GM12878 (cell line): ENCODE results near the gene VSTM4. TPM values are rescaled to one million over a fixed set of nuclear protein-coding genes. Genes with fewer than 3 reads are reported as not detected.

Experiments
- CREB1 ChIP-seq: IDR thresholded peaks from 2 replicates; pipeline ENCODE4 v1.6.1; 2012; ENCODE audit warnings: low read depth, mild to moderate bottlenecking, inconsistent platforms
- FOXK2 ChIP-seq: fragments of 450-650 bp; IDR thresholded peaks from 2 replicates; pipeline ENCODE4 v1.6.1; 2017; ENCODE audit warnings: mild to moderate bottlenecking, moderate library complexity
- GATAD2B ChIP-seq: fragments of 450-650 bp; conservative IDR thresholded peaks from 2 replicates; pipeline ENCODE4 v1.6.1; 2017; ENCODE audit warnings: low read depth, mild to moderate bottlenecking, moderate library complexity
- HDAC6 ChIP-seq: fragments of 200-600 bp; sonication (generic); IDR thresholded peaks from one replicate; pipeline ENCODE4 v1.8.0; 2017; ENCODE audit warnings: antibody characterized with exemption; ENCODE audit not compliant: unreplicated experiment
- IKZF1 ChIP-seq: fragments of 450-650 bp; conservative IDR thresholded peaks from 2 replicates; pipeline ENCODE4 v1.6.1; 2017; ENCODE audit warnings: antibody characterized with exemption, mild to moderate bottlenecking
- IRF4 ChIP-seq: IDR thresholded peaks from 2 replicates; pipeline ENCODE4 v1.6.1; 2011; ENCODE audit warnings: low read depth, low read length
- LARP7 ChIP-seq: fragments of 450-650 bp; IDR thresholded peaks from 2 replicates; pipeline ENCODE4 v1.6.1; 2017; ENCODE audit warnings: mild to moderate bottlenecking
- NR2F1 ChIP-seq: fragments of 450-650 bp; conservative IDR thresholded peaks from 2 replicates; pipeline ENCODE4 v1.6.1; 2017; ENCODE audit warnings: mild to moderate bottlenecking
- RBBP5 ChIP-seq: fragments of 200-600 bp; sonication (generic); conservative IDR thresholded peaks from 2 replicates; pipeline ENCODE4 v1.6.1; 2016
- SMC3 ChIP-seq: IDR thresholded peaks from 2 replicates; pipeline ENCODE4 v1.6.1; 2011; ENCODE audit warnings: low read length, improper control_type of control experiment, borderline replicate concordance
- SPI1 ChIP-seq: IDR thresholded peaks from 2 replicates; pipeline ENCODE4 v1.6.1; 2011; ENCODE audit warnings: low read depth, mild to moderate bottlenecking, low read length, moderate library complexity, borderline replicate concordance; ENCODE audit not compliant: insufficient read depth
- STAT1 ChIP-seq: fragments of 450-650 bp; conservative IDR thresholded peaks from 2 replicates; pipeline ENCODE4 v1.6.1; 2014; ENCODE audit warnings: antibody characterized with exemption, mild to moderate bottlenecking
- polyA plus RNA-seq, 11 experiments: library from polyadenylated mRNA; depleted of rRNA in 4 of 11; unstranded in 6 of 11; stranded (reverse) in 5 of 11; fragments of >200 nt; fragmentation: Nextera tagmentation in 4 of 11; fragmentation: Illumina TruSeq in 1 of 11; extraction: Ambion mirVana in 4 of 11; extraction: Trizol in 1 of 11; gene quantifications; 1 replicate in 1 of 11; 2 replicates in 10 of 11; pipeline versions ENCODE4 v1.2.1 to v1.2.3, GENCODE V29; 2011 to 2016; ENCODE audit warnings: inconsistent platforms in 2 of 11, missing spikeins in 2 of 11, low read depth in 1 of 11
- total RNA-seq, 4 experiments: library from RNA; depleted of rRNA in 3 of 4; stranded (reverse); fragments of >200 nt in 3 of 4; fragmentation: Illumina TruSeq in 1 of 4; extraction: Trizol in 1 of 4; gene quantifications; 2 replicates each; pipeline versions ENCODE4 v1.2.1 to v1.2.3, GENCODE V29; 2013 to 2021
- TF ChIP-seq, protein P1 (sequence below): fragments of 450-650 bp; IDR thresholded peaks from 2 replicates; pipeline ENCODE4 v1.6.1; 2014; ENCODE audit warnings: mild to moderate bottlenecking
- TF ChIP-seq, protein P2 (sequence below): fragments of 450-650 bp; IDR thresholded peaks from 2 replicates; pipeline ENCODE4 v1.6.1; 2016; ENCODE audit warnings: mild to moderate bottlenecking, moderate library complexity, borderline replicate concordance
- TF ChIP-seq, protein P3 (sequence below): IDR thresholded peaks from 2 replicates; pipeline ENCODE4 v1.6.1; 2012; ENCODE audit warnings: low read length, inconsistent platforms
- TF ChIP-seq, protein P4 (sequence below): IDR thresholded peaks from 2 replicates; pipeline ENCODE4 v1.6.1; 2012; ENCODE audit warnings: low read depth, low read length, improper control_type of control experiment
- TF ChIP-seq, protein P5 (sequence below): IDR thresholded peaks from 2 replicates; pipeline ENCODE4 v1.6.1; 2011; ENCODE audit warnings: mild to moderate bottlenecking, low read depth, low read length, moderate library complexity; ENCODE audit not compliant: insufficient replicate concordance
- TF ChIP-seq, protein P6 (sequence below): fragments of 450-650 bp; IDR thresholded peaks from 2 replicates; pipeline ENCODE4 v1.6.1; 2018; ENCODE audit warnings: borderline replicate concordance, mild to moderate bottlenecking; ENCODE audit not compliant: partially characterized antibody

The VSTM4 gene
- total and polyA plus RNA-seq, 10 of the 15 experiments (the other 5 are each of a cell fraction or from before 2014, with no cell fraction given), result 0.01 to 0.14 (median 0.02) TPM; not detected in 7

DNA sequence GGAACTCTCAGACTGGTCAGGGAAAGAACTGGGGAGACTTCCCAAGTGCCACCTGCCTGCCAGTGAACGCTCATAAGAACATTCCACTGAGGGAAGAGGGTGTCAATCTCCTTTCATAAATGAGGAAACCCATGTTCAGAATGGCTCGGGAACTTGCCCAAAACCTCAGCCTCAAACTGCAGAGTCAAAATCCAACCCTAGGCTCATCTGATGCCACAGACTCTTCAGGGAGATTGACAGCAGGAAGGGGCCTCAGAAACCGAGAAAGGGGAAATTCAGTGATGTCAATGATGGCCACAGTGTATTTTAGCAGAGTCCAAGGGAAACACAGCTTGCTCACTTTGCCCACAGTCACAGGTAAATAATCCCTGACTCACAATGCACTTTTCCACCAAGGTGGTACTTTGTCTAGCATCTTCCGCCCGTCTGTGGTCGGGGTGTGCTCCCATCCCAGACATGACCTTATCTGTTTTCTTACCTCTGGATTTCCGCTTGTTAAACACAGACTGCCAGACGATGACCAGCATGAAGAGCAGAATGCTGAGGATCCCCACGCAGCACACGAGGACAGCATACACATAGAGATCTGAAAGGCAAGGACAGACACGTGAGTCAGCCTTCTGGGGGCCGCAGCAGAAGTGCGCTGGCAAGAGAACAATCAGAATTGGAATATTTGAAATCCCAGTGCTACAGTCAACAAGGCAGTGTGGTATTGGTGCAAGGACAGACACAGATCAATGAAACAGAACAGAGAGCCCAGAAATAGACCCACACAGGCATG, 38.4 kb downstream of the VSTM4 start (continued):
- TF ChIP-seq, protein P1, sequence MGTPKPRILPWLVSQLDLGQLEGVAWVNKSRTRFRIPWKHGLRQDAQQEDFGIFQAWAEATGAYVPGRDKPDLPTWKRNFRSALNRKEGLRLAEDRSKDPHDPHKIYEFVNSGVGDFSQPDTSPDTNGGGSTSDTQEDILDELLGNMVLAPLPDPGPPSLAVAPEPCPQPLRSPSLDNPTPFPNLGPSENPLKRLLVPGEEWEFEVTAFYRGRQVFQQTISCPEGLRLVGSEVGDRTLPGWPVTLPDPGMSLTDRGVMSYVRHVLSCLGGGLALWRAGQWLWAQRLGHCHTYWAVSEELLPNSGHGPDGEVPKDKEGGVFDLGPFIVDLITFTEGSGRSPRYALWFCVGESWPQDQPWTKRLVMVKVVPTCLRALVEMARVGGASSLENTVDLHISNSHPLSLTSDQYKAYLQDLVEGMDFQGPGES, result no peak
- TF ChIP-seq FOXK2, result no peak
- peak; percentile 19; the same call in 1 of the 2 replicates for TF ChIP-seq IRF4
- TF ChIP-seq LARP7, result no peak
- TF ChIP-seq GATAD2B, result 0 out of 2 replicates have a peak, but pooled peaks have one; percentile 43
- no peak for TF ChIP-seq SMC3
- TF ChIP-seq STAT1, result no peak
- peak; percentile 26; the same call in 1 of the 2 replicates for TF ChIP-seq CREB1
- TF ChIP-seq, protein P2, sequence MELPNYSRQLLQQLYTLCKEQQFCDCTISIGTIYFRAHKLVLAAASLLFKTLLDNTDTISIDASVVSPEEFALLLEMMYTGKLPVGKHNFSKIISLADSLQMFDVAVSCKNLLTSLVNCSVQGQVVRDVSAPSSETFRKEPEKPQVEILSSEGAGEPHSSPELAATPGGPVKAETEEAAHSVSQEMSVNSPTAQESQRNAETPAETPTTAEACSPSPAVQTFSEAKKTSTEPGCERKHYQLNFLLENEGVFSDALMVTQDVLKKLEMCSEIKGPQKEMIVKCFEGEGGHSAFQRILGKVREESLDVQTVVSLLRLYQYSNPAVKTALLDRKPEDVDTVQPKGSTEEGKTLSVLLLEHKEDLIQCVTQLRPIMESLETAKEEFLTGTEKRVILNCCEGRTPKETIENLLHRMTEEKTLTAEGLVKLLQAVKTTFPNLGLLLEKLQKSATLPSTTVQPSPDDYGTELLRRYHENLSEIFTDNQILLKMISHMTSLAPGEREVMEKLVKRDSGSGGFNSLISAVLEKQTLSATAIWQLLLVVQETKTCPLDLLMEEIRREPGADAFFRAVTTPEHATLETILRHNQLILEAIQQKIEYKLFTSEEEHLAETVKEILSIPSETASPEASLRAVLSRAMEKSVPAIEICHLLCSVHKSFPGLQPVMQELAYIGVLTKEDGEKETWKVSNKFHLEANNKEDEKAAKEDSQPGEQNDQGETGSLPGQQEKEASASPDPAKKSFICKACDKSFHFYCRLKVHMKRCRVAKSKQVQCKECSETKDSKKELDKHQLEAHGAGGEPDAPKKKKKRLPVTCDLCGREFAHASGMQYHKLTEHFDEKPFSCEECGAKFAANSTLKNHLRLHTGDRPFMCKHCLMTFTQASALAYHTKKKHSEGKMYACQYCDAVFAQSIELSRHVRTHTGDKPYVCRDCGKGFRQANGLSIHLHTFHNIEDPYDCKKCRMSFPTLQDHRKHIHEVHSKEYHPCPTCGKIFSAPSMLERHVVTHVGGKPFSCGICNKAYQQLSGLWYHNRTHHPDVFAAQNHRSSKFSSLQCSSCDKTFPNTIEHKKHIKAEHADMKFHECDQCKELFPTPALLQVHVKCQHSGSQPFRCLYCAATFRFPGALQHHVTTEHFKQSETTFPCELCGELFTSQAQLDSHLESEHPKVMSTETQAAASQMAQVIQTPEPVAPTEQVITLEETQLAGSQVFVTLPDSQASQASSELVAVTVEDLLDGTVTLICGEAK, result no peak
- TF ChIP-seq, protein P3, sequence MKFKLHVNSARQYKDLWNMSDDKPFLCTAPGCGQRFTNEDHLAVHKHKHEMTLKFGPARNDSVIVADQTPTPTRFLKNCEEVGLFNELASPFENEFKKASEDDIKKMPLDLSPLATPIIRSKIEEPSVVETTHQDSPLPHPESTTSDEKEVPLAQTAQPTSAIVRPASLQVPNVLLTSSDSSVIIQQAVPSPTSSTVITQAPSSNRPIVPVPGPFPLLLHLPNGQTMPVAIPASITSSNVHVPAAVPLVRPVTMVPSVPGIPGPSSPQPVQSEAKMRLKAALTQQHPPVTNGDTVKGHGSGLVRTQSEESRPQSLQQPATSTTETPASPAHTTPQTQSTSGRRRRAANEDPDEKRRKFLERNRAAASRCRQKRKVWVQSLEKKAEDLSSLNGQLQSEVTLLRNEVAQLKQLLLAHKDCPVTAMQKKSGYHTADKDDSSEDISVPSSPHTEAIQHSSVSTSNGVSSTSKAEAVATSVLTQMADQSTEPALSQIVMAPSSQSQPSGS, result 0 out of 2 replicates have a peak, but pooled peaks have one; percentile 32
- TF ChIP-seq RBBP5, result no peak
- TF ChIP-seq, protein P4, sequence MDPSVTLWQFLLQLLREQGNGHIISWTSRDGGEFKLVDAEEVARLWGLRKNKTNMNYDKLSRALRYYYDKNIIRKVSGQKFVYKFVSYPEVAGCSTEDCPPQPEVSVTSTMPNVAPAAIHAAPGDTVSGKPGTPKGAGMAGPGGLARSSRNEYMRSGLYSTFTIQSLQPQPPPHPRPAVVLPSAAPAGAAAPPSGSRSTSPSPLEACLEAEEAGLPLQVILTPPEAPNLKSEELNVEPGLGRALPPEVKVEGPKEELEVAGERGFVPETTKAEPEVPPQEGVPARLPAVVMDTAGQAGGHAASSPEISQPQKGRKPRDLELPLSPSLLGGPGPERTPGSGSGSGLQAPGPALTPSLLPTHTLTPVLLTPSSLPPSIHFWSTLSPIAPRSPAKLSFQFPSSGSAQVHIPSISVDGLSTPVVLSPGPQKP, result no peak
- TF ChIP-seq NR2F1, result peak; percentile 38; the same call in 1 of the 2 replicates
- TF ChIP-seq, protein P5, sequence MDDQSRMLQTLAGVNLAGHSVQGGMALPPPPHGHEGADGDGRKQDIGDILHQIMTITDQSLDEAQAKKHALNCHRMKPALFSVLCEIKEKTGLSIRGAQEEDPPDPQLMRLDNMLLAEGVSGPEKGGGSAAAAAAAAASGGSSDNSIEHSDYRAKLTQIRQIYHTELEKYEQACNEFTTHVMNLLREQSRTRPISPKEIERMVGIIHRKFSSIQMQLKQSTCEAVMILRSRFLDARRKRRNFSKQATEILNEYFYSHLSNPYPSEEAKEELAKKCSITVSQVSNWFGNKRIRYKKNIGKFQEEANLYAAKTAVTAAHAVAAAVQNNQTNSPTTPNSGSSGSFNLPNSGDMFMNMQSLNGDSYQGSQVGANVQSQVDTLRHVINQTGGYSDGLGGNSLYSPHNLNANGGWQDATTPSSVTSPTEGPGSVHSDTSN, result peak; percentile 87
- peak; percentile 91 for TF ChIP-seq IKZF1
- TF ChIP-seq SPI1, result no peak
- TF ChIP-seq HDAC6, result no peak
- TF ChIP-seq, protein P6, sequence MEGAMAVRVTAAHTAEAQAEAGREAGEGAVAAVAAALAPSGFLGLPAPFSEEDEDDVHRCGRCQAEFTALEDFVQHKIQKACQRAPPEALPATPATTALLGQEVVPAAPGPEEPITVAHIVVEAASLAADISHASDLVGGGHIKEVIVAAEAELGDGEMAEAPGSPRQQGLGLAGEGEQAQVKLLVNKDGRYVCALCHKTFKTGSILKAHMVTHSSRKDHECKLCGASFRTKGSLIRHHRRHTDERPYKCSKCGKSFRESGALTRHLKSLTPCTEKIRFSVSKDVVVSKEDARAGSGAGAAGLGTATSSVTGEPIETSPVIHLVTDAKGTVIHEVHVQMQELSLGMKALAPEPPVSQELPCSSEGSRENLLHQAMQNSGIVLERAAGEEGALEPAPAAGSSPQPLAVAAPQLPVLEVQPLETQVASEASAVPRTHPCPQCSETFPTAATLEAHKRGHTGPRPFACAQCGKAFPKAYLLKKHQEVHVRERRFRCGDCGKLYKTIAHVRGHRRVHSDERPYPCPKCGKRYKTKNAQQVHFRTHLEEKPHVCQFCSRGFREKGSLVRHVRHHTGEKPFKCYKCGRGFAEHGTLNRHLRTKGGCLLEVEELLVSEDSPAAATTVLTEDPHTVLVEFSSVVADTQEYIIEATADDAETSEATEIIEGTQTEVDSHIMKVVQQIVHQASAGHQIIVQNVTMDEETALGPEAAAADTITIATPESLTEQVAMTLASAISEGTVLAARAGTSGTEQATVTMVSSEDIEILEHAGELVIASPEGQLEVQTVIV, result no peak
